Measurements from ENCODE around the gene TTI1.

GRCh38 chr20:37933786-37934633 is 99.2 kb downstream of the TTI1 start:
- TF ChIP-seq EZH2 (IDR thresholded peaks at IDR 0.05; ENCODE audit: borderline replicate concordance, insufficient read depth, low read depth, low read length, poor library complexity, severe bottlenecking), result no peak
- TF ChIP-seq CTCF (IDR thresholded peaks at IDR 0.05), result no peak

Measured in B cell (primary cell).